HG03575 (cell line): ENCODE results near the gene SHB.

Experiments used
- ATAC-seq: cut with Tn5 transposase; IDR thresholded peaks from one replicate; pipeline ENCODE4 v1.9.1; 2021; ENCODE audit not compliant: unreplicated experiment, insufficient number of reproducible peaks, low FRiP score; ENCODE audit errors: extremely low read depth

The SHB gene

DNA sequence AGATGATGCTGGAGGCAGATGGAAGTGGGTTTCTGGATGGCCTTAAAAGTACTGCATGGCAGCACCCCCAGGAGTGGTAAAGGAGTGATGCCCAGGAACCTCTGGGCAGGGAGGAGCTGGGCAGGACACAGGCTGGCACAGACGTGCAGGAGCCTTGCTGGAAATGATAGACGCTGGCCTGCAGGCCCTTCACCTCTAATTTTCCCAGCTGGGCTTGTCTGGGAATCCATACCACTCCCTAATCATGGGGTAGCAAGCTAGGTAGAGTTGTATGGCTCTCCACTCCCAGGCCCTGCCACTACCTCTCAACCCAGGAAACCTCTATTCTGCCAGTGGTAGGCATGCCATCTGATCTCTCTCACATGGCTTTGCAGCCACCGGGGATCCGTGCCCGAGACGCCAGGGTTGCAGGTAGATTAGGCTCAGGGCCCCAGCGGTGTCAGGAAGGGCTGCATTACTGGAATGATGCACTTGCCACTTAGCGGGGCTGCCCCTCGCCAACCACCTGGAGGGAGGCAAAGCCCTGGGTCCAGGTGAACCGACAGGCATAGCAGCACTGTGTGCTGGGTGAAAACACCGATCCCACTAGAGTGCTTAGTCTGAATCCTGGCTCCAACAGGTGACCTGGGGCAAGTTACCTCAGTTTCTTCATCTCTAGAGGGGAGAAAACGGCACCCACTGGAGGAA, 85.5 kb downstream of the SHB start:
- no peak for ATAC-seq

DNA sequence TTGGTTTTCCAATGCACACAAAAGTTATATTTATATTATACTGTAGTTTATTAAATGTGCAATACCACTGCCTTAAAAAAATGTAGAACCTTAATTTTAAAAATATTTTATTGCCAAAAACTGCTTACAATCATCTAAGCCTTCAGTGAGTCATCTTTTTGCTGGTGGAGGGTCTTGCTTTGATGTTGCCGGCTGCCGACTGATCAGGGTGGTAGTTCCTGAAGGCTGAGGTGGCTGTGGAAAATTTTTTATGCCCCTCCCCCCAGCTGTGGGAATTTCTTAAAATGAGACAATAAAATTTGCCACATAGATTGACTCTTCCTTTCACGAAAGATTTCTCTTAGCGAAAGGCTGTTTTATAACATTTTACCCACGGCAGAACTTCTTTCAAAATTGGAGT, 89.2 kb downstream of the SHB start:
- ATAC-seq, result no peak

DNA sequence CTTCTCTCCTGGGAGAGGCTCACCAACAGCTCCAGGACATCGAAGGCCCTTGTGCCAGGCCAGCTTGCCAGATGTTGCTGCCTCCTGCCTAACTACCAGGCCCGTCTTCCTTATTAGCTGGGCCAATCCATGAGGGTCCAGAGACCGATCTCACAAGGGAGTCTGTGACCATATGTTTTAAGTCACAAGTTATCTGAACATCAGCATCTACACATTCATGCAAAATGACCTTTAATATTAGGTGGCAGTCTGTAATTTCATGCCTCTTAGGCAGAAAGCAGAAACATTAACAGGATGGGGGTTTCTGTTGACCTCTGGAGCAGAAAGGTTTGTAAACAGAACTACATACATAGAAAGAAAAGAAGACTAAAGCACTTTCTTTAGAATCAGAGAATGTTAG, 90.0 kb downstream of the SHB start:
- no peak for ATAC-seq

DNA sequence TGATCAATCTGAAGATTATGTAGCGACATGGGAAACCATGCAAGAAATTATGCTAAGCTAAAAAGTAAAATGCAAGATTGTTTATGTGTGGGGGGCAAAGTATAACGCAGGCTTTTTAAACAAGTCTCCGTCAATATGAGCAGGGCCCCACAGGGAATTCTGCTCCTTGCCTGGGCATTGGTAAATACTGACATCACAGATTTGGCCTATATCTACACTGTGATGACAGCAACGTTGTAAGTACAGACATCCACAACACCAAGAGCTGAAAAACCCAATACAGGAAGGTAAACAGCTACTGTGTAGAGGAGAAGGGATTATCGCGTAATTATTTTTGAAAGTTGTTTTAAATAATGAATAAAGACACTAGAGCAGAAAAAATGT, 90.6 kb downstream of the SHB start:
- ATAC-seq, result no peak

DNA sequence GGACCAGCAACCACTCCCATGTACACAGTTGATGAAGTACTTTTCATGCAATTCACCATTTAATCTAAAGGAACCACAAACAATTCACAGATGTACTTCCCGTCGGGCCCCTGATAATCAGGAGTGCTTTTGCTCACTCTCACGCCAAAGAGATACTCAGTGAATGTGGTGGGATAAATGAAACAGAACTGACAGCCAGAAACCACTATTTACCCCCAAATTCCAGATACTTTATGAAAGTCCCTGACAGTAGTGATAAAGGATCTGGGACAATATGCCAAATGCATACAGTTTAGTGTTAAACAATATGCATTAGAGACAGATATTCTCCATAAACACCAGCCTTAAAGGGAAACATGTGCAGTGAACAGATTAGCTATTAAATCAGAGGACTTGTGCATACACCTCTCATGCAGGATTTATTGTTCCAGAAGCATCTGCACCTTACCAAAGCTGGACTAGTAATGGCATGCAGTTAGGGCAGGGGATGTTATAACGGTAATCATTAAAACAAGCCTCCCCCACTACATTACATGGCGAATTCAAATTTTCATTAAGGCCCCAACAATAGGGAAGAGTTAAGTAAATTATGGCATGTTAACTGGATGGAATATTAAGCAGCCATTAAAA, 91.1 kb downstream of the SHB start:
- ATAC-seq, result no peak

DNA sequence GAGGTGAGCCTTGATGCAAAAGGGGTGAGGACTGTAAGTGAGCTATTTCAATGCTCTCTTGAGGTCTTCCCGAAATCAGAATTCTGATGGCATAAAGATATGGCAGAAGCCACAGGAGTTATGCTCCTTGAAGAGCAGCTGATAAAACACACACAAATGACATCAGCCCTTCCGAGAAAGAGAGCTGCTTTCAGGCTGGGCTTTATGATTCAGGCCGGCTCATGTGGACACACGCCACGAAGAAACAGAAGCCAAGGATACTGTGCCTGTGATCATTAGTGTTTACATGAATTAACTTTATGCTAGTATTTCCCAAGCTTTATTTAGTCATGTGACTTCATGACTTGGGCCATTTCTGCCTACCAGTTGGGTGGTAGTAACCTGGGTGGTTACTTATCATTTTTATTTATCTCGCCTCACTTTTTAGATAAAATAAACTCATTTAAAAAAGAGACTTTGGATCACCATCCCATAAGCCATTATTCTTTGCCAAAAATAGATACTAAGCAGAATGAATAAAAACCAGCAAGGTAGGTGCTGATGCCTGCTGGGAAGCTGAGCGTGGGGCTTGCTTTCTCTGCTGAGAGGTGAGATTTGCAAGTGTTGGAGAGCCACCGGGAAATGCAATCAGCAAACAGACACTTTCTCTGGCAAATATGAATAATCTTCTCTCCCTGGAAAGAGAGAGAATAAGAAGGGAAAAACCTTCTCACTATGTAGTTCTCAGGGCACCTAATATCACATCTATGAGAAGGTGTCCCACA, 92.1 kb downstream of the SHB start:
- ATAC-seq, result no peak

DNA sequence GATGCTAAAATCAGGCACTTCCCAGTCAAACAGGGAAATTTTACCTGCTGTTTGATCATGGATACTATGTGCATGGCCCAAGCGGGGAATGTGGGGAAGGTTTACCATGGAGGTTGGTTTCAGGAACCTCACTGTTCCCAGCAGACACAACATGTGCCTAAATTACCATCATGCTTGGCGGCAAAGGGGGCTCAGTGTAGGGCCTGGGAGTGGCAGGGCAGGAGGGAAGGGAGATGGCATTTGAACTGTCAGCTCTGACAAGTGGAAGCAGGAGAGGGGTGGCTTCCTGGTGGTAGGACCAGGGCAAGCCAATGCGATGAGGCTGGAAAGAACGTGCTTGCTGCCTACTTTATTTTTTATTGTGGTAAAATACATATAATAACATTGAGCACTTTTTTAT, 93.4 kb downstream of the SHB start:
- no peak for ATAC-seq

GRCh38 chr9:37974506-37975173, 94.4 kb downstream of the SHB start:
- no peak for ATAC-seq

DNA sequence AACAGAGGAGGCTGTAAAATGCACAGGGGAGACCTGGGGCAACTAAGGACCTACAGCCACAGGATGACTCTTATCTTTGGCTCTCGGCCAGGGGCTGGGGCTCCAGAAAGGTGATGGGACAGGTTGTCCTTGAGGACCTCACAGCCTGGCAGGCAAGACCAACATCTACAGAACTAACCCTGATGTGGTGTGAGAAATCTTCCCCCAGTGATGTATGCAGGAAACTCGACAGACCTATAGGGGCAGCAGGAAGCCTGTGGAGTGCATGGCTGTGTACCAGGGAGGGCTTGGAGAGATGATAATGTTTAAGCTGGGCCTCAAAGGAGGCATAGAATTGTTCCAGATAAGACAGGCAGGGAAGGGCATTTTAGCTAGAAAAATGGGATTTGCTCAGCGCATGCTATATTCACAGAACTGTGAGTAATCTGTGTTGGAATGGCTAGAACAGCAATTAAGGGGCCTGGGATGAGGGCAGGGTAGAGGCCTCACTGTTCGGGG, 96.6 kb downstream of the SHB start:
- no peak for ATAC-seq

DNA sequence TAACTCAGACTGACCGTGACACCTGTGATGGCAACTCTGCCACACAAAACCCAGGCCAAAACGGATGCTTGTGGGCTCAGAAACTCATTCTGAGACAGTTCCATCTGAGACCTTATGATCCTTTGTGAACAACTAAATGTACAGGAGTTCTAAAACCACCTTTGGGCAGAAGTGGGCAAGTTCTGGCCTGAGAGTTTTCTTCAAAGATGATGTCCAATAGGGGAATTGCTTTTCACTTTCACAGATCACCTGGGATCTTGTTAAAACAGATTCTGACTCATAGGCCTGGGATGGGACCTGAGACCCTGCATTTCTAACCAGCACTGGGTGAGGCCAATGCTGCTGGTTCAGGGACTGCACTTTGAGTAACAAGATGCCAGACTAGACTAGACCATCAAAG, 97.3 kb downstream of the SHB start:
- no peak for ATAC-seq

DNA sequence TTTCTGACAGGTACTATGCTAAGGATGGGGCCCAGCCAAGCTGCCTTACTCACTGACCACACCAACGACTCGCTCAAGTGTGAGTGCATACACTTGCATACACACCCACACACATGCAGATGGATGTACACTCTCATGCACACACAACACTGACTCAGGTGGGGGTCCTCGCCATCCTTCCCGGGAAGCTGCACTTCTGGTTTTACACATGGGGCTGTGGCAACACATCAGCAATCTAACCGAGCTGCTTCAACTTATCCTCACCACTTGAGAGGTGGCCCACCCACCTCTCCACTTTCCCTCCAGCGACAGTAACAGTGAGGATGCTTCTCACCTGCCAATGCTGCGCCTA, 97.9 kb downstream of the SHB start:
- ATAC-seq, result no peak

- ATAC-seq, result no peak
Observed at GRCh38 chr9:37970301-37971107, 98.5 kb downstream of the SHB start.

DNA sequence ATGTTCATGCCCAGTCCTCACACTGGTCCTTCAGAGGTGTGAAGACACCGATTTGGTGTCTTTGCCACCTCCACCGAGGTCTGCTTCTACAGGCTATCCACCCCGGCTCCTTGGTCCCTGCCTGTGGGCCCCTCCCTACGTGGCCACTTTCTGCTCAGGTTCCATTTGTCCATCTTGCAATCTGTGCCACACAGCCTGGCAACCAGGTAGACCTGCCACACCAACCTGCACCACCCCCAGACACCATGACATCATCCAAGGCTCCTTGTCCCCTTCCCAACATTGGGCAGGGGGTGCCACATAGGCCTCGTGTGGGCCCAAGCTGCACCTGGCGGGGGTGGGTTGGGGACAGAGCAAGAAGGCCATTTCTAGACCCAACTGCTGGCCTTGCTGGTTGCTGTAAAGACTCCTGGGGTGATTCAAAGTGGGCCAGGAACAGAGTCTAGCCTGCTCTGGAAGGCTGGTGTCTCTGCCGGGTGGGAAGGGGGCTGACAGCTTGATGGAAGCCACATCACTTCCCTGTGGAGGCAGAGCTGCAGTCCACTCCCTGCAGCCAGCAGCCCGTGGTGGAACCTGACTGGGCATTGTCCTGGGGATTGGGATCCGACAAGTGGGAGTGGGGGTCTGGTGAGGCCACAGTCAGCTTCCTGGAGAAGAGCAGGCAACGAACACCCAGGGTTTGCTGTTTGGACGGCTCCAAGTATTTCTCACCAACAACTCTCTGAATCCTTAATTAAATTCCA, 99.3 kb downstream of the SHB start:
- no peak for ATAC-seq

- no peak for ATAC-seq
Observed at GRCh38 chr9:37969130-37969529, 99.9 kb downstream of the SHB start.

DNA sequence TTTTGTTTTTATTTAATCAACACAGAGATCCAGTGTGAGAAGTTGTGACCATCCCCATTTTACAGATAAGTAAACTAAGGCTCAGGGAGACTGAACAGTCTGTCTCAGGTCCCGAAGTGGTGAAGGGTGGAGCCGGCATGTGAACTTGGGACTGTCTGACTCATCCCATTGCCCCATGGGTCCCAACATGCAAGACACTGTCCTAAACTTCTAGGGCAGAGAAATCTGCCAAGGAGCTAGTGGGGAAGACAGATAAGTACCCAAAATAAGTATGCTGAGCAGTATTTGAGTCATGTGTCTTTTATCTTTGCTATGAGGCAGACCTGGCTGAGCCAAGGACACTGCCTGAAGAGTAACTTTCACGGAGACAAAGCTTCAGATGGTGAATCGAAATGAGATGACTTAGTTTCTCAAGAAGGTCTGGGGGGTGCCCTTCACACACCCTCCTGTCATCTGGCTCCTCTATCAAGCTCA, 100.8 kb downstream of the SHB start:
- no peak for ATAC-seq

DNA sequence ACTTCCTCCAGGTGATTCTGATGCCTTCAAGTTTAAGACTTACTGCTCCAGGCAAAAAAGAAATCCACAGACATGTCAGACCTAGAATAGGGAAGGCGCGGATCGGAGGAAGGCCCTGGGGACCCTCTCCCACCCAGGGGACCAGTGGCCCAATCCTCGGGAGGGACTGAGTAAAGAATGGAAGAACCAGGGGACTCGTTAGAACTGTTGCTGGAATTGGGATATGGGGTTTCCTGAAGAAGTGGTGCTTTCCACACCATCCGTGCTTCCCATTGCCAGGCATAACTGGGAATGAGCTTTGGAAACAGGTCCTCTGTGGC, 101.3 kb downstream of the SHB start:
- ATAC-seq, result no peak

GRCh38 chr9:37967014-37967760, 101.8 kb downstream of the SHB start:
- ATAC-seq, result no peak
